HG03045 (cell line): Measurements from ENCODE around the gene CTNND2.
"Not testable (repeated sequence)": the region's sequence is repeated elsewhere in the genome, so short reads cannot be mapped to it uniquely, and the experiment has no call there.

Experiments used
- ATAC-seq: cut with Tn5 transposase; IDR thresholded peaks from one replicate; pipeline ENCODE4 v1.9.1; 2021; ENCODE audit warnings: mild to moderate bottlenecking, moderate library complexity; ENCODE audit not compliant: unreplicated experiment

Gene CTNND2

GRCh38 chr5:11148810-11149539, 755.3 kb downstream of the CTNND2 start:
- no peak for ATAC-seq

- ATAC-seq = no peak
Measured at GRCh38 chr5:11146171-11146570, 758.1 kb downstream of the CTNND2 start.

DNA sequence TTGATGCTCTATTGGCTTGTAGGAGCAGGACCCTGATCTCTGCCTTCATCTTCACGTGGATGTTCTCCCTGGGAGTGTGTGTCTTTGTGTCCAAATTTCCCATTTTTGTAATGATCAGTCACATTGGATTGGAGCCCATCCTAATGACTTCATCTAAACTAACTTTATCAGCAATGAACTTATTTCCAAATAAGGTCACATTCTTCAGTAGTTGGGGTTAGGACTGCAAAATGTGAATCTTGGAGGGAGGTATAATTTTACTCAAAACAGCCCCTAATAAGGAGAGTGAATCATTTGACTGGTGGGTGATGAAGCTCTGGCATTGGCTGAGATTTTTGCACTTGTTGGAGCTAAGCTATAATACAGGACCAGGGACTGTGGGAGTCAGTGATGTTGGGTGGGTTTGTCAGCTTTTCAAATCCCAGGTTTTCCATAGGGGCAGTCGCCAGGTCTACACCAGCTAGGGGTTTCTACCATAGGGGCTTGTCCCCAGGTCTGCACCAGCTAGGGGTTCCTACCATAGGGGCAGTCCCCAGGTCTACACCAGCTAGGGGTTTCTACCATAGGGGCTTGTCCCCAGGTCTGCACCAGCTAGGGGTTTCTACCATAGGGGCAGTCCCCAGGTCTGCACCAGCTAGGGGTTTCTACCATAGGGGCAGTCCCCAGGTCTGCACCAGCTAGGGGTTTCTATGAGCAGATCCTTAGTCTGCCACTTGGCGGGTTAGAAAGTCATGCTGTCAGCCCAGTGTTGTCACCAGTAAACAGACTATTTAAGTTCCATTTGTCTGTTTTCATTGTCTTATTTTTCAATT, 760.6 kb downstream of the CTNND2 start:
- no peak for ATAC-seq

GRCh38 chr5:11139217-11139865, 764.9 kb downstream of the CTNND2 start:
- no peak for ATAC-seq

DNA sequence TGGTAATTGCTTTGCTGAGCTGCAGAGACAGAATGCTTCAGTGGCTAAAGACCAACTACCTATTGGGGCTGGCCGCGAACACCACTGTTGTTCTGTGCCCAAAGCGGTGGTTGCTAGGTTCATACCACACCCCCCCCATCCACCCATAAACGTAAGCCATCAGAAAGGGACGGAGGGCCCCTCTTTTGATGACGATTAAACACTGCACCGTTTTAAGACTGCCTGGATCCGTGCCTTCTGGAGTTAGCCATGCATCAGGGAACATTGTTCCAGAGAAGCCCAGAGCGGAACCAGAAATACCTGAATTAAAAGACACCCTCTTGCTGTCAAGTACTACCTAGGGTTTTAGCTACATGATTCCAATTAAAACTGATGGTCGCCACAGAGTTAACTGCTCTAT, 774.1 kb downstream of the CTNND2 start:
- ATAC-seq = no peak

DNA sequence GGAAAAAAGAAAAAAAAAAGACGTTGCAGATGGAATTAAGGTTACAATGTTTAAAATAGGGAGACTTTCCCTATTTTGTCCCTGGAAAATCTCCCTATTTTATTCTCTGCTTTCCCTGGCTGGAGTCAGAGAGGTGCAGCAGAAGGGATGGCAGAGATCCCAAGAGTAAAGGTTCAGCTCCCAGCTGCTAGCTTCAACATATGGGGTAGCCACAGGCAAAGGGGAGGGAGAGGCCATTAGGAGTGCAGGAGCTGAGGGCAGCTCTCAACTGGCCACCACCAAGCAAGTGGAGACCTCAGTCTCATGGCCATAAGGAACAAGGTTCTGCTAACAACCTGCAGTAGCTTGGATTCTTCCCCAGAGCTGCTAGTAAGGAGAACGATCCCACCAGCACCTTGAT, 776.2 kb downstream of the CTNND2 start:
- no peak for ATAC-seq

GRCh38 chr5:11126844-11127243, 777.4 kb downstream of the CTNND2 start:
- ATAC-seq = no peak

DNA sequence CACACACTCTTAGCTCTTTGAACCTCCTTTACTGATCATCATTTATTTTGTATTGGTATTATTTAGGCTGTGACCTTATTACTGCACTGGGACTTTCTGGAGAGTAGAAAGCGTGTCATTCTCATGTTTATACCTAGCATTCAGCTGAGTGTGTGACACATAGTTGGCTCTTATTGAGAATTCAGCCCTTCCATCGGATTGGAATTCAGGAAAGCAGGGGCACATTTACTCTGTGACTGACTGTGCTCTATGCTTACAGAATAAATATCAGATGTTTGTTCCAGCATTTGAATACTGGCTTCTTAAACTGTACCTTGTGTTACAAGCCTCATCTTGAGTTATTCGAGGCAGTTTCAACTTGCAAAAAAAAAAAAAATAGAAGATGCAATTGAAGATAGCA, 782.4 kb downstream of the CTNND2 start:
- ATAC-seq = no peak

- no peak for ATAC-seq
Measured at GRCh38 chr5:11110128-11110527, 794.1 kb downstream of the CTNND2 start.

DNA sequence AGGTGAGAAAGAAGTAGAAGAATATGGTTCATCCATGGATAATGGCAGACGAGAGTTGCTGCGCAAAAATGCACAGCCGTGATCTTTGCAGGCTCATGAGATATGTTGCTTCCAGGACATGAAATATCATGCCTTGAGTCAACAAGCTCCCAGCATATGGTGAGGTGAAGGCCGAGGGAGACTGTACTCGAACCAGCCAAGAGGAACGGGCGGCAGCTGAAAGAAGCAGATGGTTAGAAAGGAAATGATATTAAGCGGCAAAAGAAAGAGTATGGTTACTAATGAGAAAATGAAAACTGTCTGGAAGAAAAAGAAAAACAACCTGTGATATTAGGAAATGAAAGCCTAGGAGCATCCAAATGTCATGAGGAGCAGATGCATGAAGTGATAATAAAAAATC, 798.5 kb downstream of the CTNND2 start:
- ATAC-seq = no peak

- ATAC-seq = no peak
Measured at GRCh38 chr5:11104651-11105112, 799.6 kb downstream of the CTNND2 start.

GRCh38 chr5:11104210-11104609, 800.0 kb downstream of the CTNND2 start:
- ATAC-seq = no peak

DNA sequence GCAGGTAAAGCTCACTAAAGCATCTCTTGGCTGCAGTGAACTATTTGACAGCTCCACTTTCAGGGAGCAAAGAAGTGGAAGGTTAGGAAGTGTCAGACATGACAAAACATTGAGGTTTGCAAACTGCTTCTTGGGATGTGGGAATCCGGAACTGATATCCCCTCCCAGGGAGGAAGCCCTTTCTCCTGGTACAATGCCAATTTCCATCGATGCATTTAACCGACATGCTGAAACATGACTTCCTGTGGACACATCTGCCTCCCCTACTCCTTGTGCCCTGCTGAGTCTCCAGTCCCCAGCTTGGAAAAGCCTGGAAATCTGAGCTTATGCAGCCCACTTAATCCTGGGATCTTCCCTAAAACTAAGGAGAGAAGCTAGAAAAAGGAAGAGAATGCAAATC, 820.1 kb downstream of the CTNND2 start:
- ATAC-seq = no peak

DNA sequence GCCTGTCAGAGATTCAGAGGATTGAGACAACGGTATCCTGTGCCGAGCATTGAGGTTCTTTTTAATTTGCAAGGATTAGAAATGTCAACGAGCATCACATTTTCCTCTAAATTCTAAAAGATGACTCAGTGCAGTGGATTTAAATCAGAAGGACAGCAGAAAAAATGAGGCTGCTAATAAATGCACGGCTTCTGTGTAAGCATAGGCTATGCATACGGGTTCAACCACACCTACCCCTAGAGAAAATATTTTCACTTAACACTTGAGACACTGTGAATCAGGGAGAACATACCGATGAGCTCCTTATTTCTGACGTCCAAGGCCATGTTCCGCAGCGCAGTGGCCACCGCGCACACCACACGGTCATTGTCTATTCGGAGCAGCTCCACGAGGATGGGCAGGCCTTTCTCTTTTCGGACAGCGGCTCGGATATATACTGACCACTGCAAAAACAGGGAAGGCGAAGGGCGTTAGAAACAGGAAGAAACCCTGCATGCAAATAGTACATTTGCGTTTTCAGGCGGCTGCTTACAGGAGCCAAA, 821.8 kb downstream of the CTNND2 start:
- no peak for ATAC-seq

- no peak for ATAC-seq
Measured at GRCh38 chr5:11076945-11077613, 827.2 kb downstream of the CTNND2 start.

GRCh38 chr5:11075035-11075805, 829.0 kb downstream of the CTNND2 start:
- no peak for ATAC-seq

DNA sequence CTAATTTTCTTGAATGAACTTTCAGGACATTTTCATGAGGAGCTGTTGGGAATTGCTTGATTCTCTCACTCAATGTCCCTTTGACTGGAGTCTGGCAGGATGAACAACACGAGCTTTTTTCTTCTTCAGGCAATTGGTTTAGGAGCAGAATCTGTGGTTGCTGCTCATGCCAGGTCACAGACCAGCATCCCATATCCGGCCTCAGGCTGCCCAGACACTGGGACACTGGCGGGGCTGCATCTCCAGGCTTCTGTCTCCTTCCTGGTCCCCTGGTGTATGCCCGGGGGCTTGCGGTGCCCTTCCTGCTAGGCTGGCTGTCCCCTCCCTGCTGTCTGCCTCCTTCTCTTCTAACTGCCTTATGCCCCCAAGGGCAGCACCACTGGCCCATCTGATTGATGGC, 831.7 kb downstream of the CTNND2 start:
- ATAC-seq = no peak

- ATAC-seq = no peak
Measured at GRCh38 chr5:11072076-11072475, 832.2 kb downstream of the CTNND2 start.

- ATAC-seq = no peak
Measured at GRCh38 chr5:11069041-11069440, 835.2 kb downstream of the CTNND2 start.

DNA sequence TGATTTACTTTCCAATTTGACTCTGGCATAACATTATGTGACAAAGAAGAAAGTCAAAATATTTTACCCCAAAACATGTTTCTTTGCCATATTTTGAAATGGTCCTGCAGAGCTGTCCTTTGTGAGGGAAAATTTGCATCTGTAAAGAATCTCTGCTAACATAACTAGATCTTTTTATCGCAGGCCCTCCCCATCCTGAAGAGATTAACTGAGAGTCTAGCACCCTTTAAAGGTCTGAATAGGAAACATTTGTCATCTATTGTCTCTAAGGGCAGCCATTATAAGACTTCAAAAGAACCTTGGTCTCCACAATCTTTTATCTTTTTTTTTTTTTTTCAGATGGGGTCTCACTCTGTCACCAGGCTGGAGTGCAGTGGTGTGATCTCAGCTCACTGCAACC, 838.5 kb downstream of the CTNND2 start:
- ATAC-seq = not testable (repeated sequence)
